ENCODE data around the gene OTOGL.

Gene OTOGL

GRCh38 chr12:80187660-80188090, 88.3 kb downstream of the OTOGL start:
- Histone ChIP-seq H3K4me3 (ENCODE audit: low read depth, low read length, poor library complexity, severe bottlenecking) (no peak overlapping the region), H3K9me3 (ENCODE audit: low read length) (no peaks in the 10 kb centered on the region), H4K20me1 (ENCODE audit: insufficient read depth, low read length) (no peaks in the 10 kb centered on the region), H3K4me1 (ENCODE audit: insufficient read depth, low read length, severe bottlenecking) (no peaks in the 10 kb centered on the region), H3K9me2 (ENCODE audit: low read depth, low read length) (no peaks in the 10 kb centered on the region), H3F3A (ENCODE audit: insufficient read depth, low read length) (no peaks in the 10 kb centered on the region), H3K36me3 (ENCODE audit: insufficient read depth, low read length) (no peaks in the 10 kb centered on the region), H3K4me2 (ENCODE audit: low read length) (no peak overlapping the region), H3K79me2 (ENCODE audit: insufficient read depth, low read length) (no peaks in the 10 kb centered on the region), H3K27me3 (ENCODE audit: insufficient read depth, low read length) (no peaks in the 10 kb centered on the region), H3K9ac (ENCODE audit: low read length) (no peak overlapping the region), H2AFZ (ENCODE audit: low read length) (no peak overlapping the region), H3K27ac (ENCODE audit: low read depth, low read length, poor library complexity, severe bottlenecking) (no peak overlapping the region)
- TF ChIP-seq EZH2 (IDR thresholded peaks at IDR 0.05; ENCODE audit: borderline replicate concordance, low read length) (no peak), CTCF (IDR thresholded peaks at IDR 0.05; ENCODE audit: low read length) (no peak)

DNA sequence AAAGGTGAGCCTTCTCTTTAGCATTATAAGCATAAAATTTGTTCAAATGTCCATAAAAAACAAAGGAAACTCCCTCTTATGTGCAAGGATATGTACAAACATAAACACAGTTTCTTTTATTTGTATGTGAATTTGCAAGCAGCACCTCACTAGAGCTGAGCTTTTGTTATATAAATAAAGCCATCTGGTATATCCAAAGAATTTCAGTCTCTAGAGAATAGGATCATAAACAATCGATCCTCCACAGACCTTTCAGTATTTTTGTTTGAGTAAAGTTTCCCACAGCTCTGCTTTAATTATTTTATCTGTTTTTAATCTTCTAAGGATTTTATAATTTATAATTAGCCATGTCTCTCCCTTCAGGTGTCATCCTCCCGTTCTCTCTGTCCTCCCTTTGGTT, 89.2 kb downstream of the OTOGL start:
- no peak overlapping the region for H2AFZ ChIP-seq (ENCODE audit: low read length)
- no peak overlapping the region for H3K9ac ChIP-seq (ENCODE audit: low read length)
- H3K4me3 ChIP-seq (ENCODE audit: low read depth, low read length, poor library complexity, severe bottlenecking), result no peak overlapping the region
- no peaks in the 10 kb centered on the region for H3F3A ChIP-seq (ENCODE audit: insufficient read depth, low read length)
- H3K27me3 ChIP-seq (ENCODE audit: insufficient read depth, low read length), result no peaks in the 10 kb centered on the region
- TF ChIP-seq EZH2 (IDR thresholded peaks at IDR 0.05; ENCODE audit: borderline replicate concordance, low read length), result no peak
- no peak for TF ChIP-seq CTCF (IDR thresholded peaks at IDR 0.05; ENCODE audit: low read length)
- no peaks in the 10 kb centered on the region for H4K20me1 ChIP-seq (ENCODE audit: insufficient read depth, low read length)
- no peak overlapping the region for H3K27ac ChIP-seq (ENCODE audit: low read depth, low read length, poor library complexity, severe bottlenecking)
- no peaks in the 10 kb centered on the region for H3K79me2 ChIP-seq (ENCODE audit: insufficient read depth, low read length)
- no peaks in the 10 kb centered on the region for H3K9me2 ChIP-seq (ENCODE audit: low read depth, low read length)
- H3K4me1 ChIP-seq (ENCODE audit: insufficient read depth, low read length, severe bottlenecking), result no peaks in the 10 kb centered on the region
- no peaks in the 10 kb centered on the region for H3K9me3 ChIP-seq (ENCODE audit: low read length)
- H3K36me3 ChIP-seq (ENCODE audit: insufficient read depth, low read length), result no peaks in the 10 kb centered on the region
- no peak overlapping the region for H3K4me2 ChIP-seq (ENCODE audit: low read length)

- Histone ChIP-seq H3K27me3 (ENCODE audit: insufficient read depth, low read length) (no peaks in the 10 kb centered on the region), H3K9ac (ENCODE audit: low read length) (no peak overlapping the region), H3K9me3 (ENCODE audit: low read length) (no peaks in the 10 kb centered on the region), H3K4me2 (ENCODE audit: low read length) (no peak overlapping the region), H3K36me3 (ENCODE audit: insufficient read depth, low read length) (no peaks in the 10 kb centered on the region), H4K20me1 (ENCODE audit: insufficient read depth, low read length) (no peaks in the 10 kb centered on the region), H3F3A (ENCODE audit: insufficient read depth, low read length) (no peaks in the 10 kb centered on the region), H3K9me2 (ENCODE audit: low read depth, low read length) (no peaks in the 10 kb centered on the region), H3K4me3 (ENCODE audit: low read depth, low read length, poor library complexity, severe bottlenecking) (no peak overlapping the region), H3K79me2 (ENCODE audit: insufficient read depth, low read length) (no peaks in the 10 kb centered on the region), H3K4me1 (ENCODE audit: insufficient read depth, low read length, severe bottlenecking) (no peaks in the 10 kb centered on the region), H3K27ac (ENCODE audit: low read depth, low read length, poor library complexity, severe bottlenecking) (no peak overlapping the region), H2AFZ (ENCODE audit: low read length) (no peak overlapping the region)
- TF ChIP-seq EZH2 (IDR thresholded peaks at IDR 0.05; ENCODE audit: borderline replicate concordance, low read length), result no peak
These were observed 89.9 kb downstream of the OTOGL start for GRCh38 chr12:80189241-80189640.

DNA sequence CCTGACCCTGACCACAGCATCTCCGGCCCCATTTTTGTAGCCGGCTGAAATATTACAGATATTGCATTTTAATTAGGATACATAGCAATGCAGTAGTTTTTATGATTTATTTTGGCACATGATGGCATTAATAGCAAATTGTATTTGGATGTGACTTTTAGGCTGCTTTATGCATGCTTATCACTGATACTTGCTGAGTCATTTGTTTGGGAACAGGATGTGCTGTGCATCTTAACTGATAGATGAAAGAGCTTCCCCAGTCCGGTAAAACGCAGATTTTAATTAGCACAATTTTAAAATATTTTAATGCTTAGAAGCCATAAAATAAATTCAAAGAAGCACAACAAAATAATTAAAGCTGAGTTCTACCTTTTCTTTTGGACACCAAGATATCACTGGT, 90.7 kb downstream of the OTOGL start:
- Histone ChIP-seq H3K9me3 (ENCODE audit: low read length) (no peaks in the 10 kb centered on the region), H4K20me1 (ENCODE audit: insufficient read depth, low read length) (no peaks in the 10 kb centered on the region), H3K36me3 (ENCODE audit: insufficient read depth, low read length) (no peaks in the 10 kb centered on the region), H3K4me1 (ENCODE audit: insufficient read depth, low read length, severe bottlenecking) (no peaks in the 10 kb centered on the region), H3K79me2 (ENCODE audit: insufficient read depth, low read length) (no peaks in the 10 kb centered on the region), H3K27ac (ENCODE audit: low read depth, low read length, poor library complexity, severe bottlenecking) (no peak overlapping the region), H3K27me3 (ENCODE audit: insufficient read depth, low read length) (no peaks in the 10 kb centered on the region), H3K4me2 (ENCODE audit: low read length) (no peak overlapping the region), H2AFZ (ENCODE audit: low read length) (no peak overlapping the region), H3F3A (ENCODE audit: insufficient read depth, low read length) (no peaks in the 10 kb centered on the region), H3K9me2 (ENCODE audit: low read depth, low read length) (no peaks in the 10 kb centered on the region), H3K4me3 (ENCODE audit: low read depth, low read length, poor library complexity, severe bottlenecking) (no peak overlapping the region), H3K9ac (ENCODE audit: low read length) (no peak overlapping the region)
- TF ChIP-seq CTCF (IDR thresholded peaks at IDR 0.05; ENCODE audit: low read length) (no peak), EZH2 (IDR thresholded peaks at IDR 0.05; ENCODE audit: borderline replicate concordance, low read length) (no peak)
